HG03520 (cell line): ENCODE results near the gene SUPV3L1.

ENCODE experiments used
- ATAC-seq: cut with Tn5 transposase; IDR thresholded peaks from one replicate; pipeline ENCODE4 v1.9.1; 2021; ENCODE audit warnings: mild to moderate bottlenecking, moderate library complexity; ENCODE audit not compliant: unreplicated experiment

SUPV3L1 gene

GRCh38 chr10:69201045-69201444 lies 21.0 kb downstream of the SUPV3L1 start:
- no peak for ATAC-seq

DNA sequence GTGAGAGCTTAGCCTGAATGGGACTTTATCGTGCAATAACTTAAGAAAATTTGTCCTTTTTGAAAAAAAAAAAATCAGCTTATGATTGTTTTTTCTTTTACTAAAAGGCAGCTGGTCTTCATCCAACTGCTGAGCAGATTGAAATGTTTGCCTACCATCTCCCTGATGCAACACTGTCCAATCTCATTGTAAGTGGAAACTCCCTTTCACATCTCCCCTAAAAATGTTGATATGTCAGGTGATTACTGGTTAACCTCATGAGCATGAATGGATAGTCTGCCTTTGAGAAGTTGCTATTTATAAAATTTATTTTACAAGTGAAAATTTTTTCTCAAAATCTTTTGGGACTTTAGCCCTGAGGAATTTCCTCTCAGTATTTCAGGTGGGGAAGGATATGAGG lies 22.3 kb downstream of the SUPV3L1 start:
- ATAC-seq, result no peak

DNA sequence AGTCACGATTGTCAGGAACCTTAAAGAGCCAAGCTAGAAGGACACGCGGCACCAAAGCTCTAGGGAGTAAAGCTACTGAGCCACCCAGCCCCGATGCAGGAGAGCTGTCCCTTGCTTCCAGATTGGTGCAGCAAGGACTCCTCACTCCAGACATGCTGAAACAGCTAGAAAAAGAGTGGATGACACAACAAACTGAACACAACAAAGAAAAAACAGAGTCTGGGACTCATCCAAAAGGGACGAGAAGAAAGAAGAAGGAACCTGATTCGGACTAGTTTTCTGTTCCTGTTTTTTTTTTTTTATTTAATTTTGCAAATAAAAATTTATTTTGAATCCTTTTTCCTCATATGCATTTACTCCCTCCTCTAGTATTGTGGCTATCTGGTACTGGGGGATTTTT lies 28.7 kb downstream of the SUPV3L1 start:
- no peak for ATAC-seq

- no peak for ATAC-seq
Measured at GRCh38 chr10:69209787-69210484, 29.9 kb downstream of the SUPV3L1 start.

DNA sequence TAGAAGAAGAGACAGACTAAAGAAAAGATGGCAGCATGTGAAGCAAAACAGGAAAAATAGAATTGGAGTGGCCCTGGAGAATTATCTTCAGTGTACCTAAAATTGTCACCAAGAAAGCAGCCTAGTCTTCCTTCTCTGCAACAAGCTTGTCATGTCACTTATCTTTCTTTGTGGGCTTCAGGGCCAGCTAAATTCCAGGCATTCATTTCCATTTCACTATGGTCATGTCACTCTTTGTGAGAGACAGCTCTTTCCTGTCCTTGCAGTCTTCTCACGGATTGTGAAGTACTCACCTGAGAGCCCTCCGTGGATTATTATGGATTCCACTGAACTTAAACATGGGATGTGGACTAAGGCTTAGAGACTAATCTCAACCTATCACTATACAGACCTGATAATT lies 31.1 kb downstream of the SUPV3L1 start:
- ATAC-seq, result no peak

- ATAC-seq, result no peak
Measured at GRCh38 chr10:69211524-69211923, 31.5 kb downstream of the SUPV3L1 start.

DNA sequence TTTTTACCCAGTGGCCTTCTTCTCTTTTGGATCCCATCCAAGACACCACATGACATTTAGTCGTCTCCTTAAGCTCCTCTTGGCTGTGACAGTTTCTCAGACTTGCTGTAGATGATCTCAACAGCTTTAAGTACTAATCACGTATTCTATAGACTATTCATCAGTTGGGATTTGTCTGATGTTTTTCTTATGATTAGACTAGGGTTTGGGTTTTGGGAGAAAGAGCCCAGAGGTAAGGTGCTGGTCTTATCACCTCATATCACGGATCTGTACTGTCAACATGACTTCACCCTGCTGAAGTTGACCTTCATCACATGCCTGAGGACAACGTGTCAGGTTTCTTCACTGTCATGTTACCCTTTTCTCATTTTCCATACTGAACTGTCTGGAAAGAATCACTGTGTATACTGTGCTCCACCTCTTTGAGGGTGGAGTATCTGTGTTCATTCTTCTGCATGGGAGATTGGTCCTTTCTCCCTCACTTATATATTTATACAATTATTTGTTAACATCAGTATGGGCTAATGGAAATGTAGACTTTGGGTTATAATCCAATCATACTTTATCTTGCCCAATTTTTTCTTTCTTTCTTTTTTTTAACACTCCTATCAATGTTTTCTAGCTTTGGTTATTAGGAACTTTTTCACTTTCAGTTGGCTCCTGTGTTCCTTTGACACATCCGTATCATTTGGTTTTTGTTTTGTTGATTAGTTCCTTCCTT lies 33.7 kb downstream of the SUPV3L1 start:
- ATAC-seq, result no peak

GRCh38 chr10:69214666-69215131 lies 34.7 kb downstream of the SUPV3L1 start:
- ATAC-seq, result no peak

- ATAC-seq, result no peak
Measured at GRCh38 chr10:69215405-69216171, 35.6 kb downstream of the SUPV3L1 start.

- no peak for ATAC-seq
Measured at GRCh38 chr10:69216577-69217118, 36.6 kb downstream of the SUPV3L1 start.

- no peak for ATAC-seq
Measured at GRCh38 chr10:69217119-69217754, 37.2 kb downstream of the SUPV3L1 start.

DNA sequence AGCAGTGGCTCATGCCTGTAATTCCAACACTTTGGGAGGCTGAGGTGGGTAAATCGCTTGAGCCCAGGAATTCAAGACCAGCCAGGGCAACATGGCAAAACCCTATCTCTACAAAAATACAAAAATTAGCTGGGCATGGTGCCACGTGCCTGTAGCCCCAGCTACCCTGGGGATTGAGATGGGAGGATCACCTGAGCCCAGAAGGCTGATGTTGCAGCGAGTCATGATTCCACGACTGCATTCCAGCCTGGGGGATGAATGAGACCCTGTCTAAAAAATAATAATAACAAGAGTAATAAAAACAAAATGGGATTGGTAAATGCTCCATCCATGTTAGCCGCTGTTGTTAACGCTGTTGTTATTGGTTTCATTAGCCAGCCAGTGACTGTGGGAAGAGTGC lies 38.8 kb downstream of the SUPV3L1 start:
- no peak for ATAC-seq

DNA sequence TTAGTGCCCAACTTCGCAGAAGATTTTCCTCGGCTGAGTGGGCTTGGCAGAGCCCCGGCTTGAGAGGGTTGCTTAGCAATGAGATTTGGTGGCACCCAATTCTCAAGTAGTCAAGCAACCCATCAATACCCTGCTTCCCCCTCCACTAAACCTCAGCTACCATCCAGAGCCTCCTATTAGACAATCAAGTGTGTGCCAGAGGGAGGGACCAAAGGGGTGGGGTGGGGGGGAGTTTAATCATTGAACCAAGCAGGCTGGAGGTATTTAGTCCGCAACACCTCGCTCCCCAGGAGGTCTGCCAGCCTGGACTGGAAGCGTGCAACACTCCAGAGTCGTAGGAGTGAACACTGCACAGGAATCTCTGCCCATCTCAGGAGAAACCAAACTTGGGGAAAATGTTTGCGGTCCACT lies 40.0 kb downstream of the SUPV3L1 start, which contains the start of gene HKDC1:
HKDC1 (plus strand) TSS at position 292 of the 411 bp plus-strand sequence; CDS start at position 396, 104 bp downstream.
- ATAC-seq, result no peak

DNA sequence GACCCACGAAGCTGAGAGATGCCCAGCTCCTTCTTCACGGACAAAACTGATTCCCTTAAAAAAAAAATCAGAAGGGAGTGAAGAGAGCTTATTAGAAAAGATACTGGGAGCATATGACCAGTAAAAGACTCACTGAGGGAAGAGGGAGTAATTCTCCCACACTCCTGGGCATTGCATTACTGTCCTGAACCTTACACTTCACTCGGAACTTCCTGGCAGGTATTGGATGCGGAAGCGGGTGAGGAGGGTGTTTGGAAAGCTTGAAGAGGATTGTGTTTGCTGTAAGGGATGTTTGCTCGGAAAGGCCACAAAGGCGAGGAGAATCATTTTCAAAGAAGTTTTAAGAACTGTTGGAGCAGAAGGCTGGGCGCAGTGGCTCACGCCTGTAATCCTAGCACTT lies 40.5 kb downstream of the SUPV3L1 start:
- ATAC-seq, result no peak

DNA sequence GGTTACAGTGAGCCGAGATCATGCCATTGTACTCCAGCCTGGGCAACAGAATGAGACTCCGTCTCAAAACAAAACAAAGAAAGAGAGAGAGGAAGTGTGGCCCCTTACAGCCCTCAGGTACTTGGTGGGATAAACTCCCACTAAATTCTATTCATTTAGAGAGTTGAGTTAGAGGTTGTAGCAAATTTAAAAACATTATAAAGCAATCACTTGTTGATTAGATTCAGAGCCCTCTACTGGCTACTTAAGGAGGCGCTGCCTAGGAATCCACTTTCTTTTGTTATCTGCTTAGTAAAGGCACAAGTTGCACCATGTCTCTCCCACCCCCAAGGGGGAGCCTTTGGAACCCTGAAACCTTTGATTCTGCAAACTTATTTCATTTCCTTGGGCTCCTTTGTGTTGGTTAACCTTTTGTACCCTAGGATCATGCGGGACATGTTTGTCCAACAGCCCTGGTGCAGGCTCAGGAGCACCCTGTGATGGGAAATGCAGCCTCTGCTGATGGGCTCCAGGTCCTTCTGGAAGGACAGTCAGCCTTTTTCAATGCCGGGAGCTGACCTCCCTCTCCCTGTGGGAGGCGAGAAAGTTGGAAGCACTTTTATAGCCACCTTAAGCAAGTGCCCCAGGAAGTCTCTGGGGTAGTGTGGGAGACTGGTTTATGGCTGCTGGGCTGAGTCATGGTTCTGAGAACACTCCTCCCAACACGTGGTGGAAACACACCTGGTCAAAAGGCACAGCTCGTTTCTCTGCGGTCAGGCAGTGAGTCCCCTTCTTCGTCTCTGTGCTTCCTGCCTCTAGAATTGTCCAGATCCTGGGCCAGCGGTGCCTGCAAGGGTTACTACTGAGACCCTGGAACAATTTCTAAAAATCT lies 42.4 kb downstream of the SUPV3L1 start:
- ATAC-seq, result peak; percentile 95

- ATAC-seq, result peak; percentile 12
Measured at GRCh38 chr10:69223028-69223342, 43.0 kb downstream of the SUPV3L1 start.

DNA sequence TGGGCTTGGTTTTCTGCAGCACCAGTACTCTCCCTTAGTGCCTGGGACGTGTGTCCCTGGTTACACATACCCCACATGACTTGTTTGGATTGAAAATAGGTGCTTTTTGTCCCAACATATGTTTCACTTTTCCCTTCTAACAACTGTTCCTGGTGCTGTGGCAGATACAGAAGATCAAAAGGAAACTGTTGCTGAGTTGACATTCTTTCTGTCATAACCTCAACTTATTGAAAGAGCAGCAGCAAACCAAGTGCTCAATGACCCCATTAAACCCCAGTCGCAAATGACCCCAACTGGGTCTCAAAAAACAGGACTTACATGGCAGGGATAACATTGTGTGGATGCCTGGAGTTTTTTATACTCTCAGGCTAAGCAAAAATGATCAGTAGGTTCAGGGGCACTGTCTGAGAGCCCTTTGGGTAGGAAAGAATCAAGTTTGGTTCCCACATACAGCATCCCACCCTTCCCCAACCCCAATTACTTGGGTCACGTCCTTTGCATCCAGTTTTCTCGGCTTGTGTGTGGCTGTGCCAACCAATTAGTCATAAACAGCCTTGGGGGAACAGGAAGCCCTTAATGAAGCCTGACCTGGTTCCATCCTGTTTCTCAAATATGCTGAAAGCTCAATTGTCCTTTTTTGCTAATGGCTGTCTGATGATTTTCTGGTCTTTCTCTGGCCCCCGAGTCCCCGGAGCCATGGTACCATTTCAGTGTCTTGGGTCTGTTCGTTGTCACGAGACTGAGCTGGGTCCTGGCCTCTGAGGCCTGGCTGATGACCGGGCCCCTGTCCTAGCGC lies 45.0 kb downstream of the SUPV3L1 start:
- ATAC-seq, result no peak

GRCh38 chr10:69225681-69226080 lies 45.6 kb downstream of the SUPV3L1 start:
- ATAC-seq, result no peak

DNA sequence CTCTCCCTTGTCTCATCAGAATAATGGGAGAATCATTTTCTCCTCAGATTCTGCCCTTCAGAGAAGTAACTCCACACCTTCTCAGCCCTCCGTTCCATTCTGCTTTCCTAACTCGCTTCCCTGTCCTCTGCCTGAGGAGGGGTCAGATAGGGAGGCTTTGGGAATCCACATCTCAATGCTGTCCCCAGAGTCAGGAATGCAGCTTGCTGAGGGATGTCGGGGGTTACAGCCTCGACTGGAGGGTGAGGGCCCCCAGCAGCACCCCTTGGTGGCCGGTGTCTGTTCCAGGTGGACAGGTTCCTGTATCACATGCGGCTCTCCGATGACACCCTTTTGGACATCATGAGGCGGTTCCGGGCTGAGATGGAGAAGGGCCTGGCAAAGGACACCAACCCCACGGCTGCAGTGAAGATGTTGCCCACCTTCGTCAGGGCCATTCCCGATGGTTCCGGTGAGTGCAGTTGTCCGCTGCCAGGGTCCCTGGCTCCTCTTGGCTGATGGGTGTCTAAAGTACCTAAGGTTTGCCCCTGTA lies 47.0 kb downstream of the SUPV3L1 start:
- no peak for ATAC-seq
